ENCODE measurements around the gene PRKG1. TPM values are rescaled to one million over a fixed set of nuclear protein-coding genes. Genes with fewer than 3 reads are reported as not detected.

PRKG1 gene
- total RNA-seq, 1 experiment from 2014 or later: 10.4 TPM

DNA sequence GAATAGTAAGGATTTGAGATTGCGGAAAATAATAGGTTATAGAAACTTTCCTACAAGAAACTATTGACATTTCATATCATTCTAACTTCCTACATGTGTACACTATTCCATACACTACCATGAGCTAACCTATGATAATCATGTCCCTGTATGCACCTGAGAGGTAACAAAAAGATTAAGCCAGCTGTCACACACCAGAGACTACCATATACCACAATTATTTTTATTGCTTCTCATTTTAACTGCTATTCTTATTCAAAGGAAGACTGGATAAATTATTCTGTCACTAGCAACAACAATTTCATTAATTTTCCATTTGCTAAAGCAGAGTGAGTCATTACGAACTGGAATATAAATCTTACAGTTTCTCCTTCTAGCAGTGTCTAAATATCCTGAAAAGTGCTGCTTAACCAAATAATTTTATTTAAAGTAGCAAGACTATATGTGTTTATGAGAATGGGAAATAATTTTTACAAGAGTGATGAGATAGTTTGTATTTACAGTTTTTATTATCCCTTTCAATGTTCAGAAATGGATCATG, 1004.2 kb downstream of the PRKG1 start:
- Histone ChIP-seq H4K91ac (ENCODE audit: insufficient read length, low read depth, low read length) (no peak overlapping the region), H3K79me2 (ENCODE audit: insufficient read depth, low read length) (no peaks in the 10 kb centered on the region), H3K18ac (ENCODE audit: insufficient read length, low read depth, low read length) (no peak overlapping the region), H2BK5ac (ENCODE audit: insufficient read length, low read length) (no peak overlapping the region), H2BK120ac (ENCODE audit: low read depth, low read length, poor library complexity, severe bottlenecking) (no peak overlapping the region), H2BK12ac (ENCODE audit: insufficient read length, low read depth, low read length) (no peak overlapping the region), H3K56ac (ENCODE audit: insufficient read length, low read depth, low read length) (no peak overlapping the region), H3K79me1 (ENCODE audit: insufficient read depth, low read depth, low read length, poor library complexity, severe bottlenecking) (no peaks in the 10 kb centered on the region), H4K20me1 (ENCODE audit: control insufficient read depth, insufficient read depth, insufficient read length) (no peaks in the 10 kb centered on the region), H2AFZ (ENCODE audit: low read length) (no peak overlapping the region), H3K4ac (ENCODE audit: low read depth, low read length) (no peak overlapping the region), H3K4me1 (ENCODE audit: insufficient read depth, low read length) (no peaks in the 10 kb centered on the region), H4K5ac (ENCODE audit: insufficient read length, low read depth, low read length) (no peak overlapping the region), H3K9ac (ENCODE audit: extremely low read depth, insufficient read length, low read length) (no peak overlapping the region), H3K14ac (ENCODE audit: insufficient read depth, low read length) (no peak overlapping the region), H3K4me2 (ENCODE audit: insufficient read depth, insufficient read length, low read length) (no peak overlapping the region), H3K27me3 (ENCODE audit: insufficient read depth, low read length) (no peaks in the 10 kb centered on the region), H3K23me2 (ENCODE audit: insufficient read length, low read depth, low read length, poor library complexity, severe bottlenecking) (no peaks in the 10 kb centered on the region), H2BK20ac (ENCODE audit: low read depth, low read length, poor library complexity, severe bottlenecking) (no peak overlapping the region), H2AK5ac (ENCODE audit: insufficient read length, low read length) (no peak overlapping the region), H2BK15ac (ENCODE audit: low read depth, low read length) (no peak overlapping the region), H3K23ac (ENCODE audit: insufficient read length, low read depth, low read length) (no peak overlapping the region), H3T11ph (ENCODE audit: low read length) (no peak overlapping the region), H3K9me3 (ENCODE audit: control insufficient read depth, low read depth, low read length) (no peaks in the 10 kb centered on the region), H4K8ac (replicated peaks; ENCODE audit: insufficient read length, low read depth, low read length) (no peak overlapping the region), H3K27ac (ENCODE audit: insufficient read length, low read depth, low read length) (no peak overlapping the region)
- TF ChIP-seq CTCF (conservative IDR thresholded peaks at IDR 0.05): no peak
- WGBS (ENCODE audit: extremely low coverage, insufficient read length, low lambda C conversion rate): no CpG with 5 or more reads among the region's 2 CpGs
- no peak for DNase-seq
- Mint-ChIP-seq H3K27me3 (ENCODE audit: low read depth) (no peaks in the 10 kb centered on the region), H3K36me3 (ENCODE audit: insufficient read depth in 1 of 3, low read depth in 3 of 3) (no peaks in the 10 kb centered on the region), H3K4me3 (no peak overlapping the region), H3K9me3 (no peaks in the 10 kb centered on the region), H3K27ac (no peak overlapping the region), H3K4me1 (no peaks in the 10 kb centered on the region)

Data from H9 (cell line).